ENCODE results near the gene DYNC2H1.

DNA sequence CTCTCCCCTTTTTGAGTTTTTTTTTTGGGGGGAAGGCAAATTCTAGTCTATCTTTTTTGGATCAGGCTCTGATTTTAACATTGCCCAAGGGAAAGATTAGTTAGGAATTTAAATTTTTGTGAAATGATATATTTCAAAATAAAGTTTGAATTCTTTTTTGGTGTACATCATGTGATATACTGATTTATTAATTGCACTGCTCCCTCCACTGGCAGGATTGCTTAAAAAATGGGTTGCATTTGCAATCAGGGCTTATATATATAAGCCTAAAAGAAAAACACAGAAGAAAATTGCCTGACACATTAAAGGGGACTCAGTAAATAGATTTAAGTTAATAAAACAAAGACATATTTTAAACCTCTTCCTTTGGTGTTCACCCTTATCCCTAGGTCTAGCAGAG, 1.2 kb downstream of the DYNC2H1 start:
- no peak for TF ChIP-seq CTCF (IDR thresholded peaks at IDR 0.05)
- TF ChIP-seq EP300 (IDR thresholded peaks at IDR 0.05): no peak
- TF ChIP-seq POLR2A (IDR thresholded peaks at IDR 0.05): no peak
- TF ChIP-seq POLR2AphosphoS5 (IDR thresholded peaks at IDR 0.05): no peak
